GM18867 (cell line): ENCODE measurements around the gene LINC00237.

Experiments
- ATAC-seq: cut with Tn5 transposase; IDR thresholded peaks from one replicate; pipeline ENCODE4 v1.9.1; 2021; ENCODE audit warnings: mild to moderate bottlenecking, moderate library complexity; ENCODE audit not compliant: unreplicated experiment

Gene LINC00237

DNA sequence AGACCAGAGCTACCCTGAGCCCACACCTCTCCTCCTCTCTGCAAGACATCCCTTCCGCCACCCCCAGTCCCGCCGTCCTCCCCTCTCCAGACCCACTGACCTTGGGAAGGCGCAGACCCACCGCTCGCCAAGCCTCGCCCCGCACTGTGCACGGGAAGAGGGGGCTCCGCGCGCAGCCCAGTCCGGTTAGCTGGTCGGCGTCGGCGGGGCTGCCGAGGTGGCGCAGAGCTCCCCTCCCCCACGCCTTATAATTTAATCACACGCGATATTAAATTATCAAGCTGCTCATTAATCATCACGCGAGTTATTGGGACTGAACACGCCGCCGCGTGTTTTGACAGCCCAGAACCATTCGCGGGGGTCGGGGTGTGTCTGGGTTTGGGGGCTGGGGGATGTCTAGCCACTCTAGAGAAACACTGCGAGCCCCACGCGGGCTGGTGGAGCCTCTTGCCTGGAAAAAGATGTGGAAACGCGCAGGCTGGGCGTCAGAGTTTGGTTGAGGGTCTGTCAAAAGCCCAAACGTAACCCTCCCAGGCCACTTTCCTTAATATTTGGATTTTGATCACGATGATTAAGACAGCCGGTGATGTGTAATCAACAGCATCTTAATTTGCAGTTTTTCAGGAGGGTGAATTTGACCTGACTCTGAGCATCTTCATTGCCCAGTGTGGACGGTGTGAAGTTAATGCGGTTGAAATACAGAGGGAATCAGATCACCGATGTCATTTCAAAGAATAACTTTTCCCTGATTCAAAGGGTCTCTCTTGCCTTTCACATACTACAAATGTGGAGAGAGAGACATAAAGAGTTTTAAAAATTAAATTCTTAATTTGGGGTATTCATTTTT is at the start of gene LINC00237:
LINC00237 (minus strand) TSS at position 188 of the 847 bp plus-strand sequence.
- no peak for ATAC-seq

- no peak for ATAC-seq
These were observed 49.1 kb upstream of the LINC00237 start for GRCh38 chr20:21155268-21155667.

GRCh38 chr20:21154692-21155091 is 48.5 kb upstream of the LINC00237 start:
- no peak for ATAC-seq

DNA sequence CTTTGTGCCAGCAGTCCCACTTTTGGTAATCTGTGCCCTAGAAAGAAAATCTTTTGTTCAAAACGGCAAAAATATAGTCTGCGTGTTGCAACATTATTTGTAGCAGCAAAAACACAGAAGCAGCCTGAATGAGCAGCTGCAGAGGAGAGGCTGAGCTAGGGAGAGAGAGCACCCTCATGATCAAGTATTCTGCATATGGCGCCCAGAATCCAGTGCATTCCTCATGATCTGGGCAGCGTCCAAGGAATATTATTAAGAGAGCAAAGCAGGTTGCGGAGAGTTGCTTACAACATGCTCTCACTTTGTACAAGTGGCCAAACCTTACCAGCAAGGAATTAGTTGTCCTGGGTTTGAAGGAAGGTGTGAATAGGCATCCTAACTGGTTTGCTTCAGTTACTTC is 45.6 kb upstream of the LINC00237 start:
- ATAC-seq, result no peak

DNA sequence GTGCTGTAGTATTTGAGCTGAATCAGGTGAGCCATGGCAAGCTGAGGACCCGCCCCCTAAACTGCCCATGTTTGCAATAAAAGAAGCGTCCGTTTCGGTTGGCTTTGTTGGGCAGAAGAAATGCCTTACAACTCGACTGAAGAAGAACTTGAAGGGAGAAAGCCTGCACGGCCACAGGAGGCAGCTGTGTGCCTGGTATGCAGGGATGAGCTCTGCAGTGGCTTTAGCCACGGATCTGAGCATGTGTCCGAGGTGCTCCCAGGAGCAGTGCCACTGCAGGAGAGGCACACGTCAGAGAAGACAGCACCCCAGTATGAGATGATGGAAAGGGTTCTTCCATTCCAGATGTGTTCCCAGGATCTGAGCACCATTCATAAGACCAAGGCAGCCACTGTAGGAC is 43.2 kb upstream of the LINC00237 start:
- ATAC-seq, result no peak

- no peak for ATAC-seq
These were observed 41.4 kb upstream of the LINC00237 start for GRCh38 chr20:21147593-21147992.

DNA sequence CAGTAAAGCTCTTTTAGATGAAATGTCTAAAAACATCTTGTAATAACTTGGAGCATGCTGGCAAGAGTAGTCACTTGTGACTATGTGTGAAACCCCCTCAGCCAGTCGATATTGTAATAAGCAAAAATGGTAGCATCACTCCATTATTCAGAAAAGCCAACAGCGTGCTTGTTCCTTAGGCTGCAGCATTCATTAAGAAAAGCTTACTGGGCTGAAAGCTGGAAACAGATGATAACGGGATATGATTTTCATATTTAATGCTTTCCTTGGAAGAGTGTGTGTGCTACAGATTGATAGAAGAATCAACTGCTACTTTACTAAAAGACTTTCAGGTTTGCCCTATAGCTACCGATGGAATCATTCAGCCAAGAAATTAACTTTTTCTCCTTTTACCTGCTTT is 40.1 kb upstream of the LINC00237 start:
- ATAC-seq, result no peak

GRCh38 chr20:21145424-21145823 is 39.3 kb upstream of the LINC00237 start:
- no peak for ATAC-seq

- ATAC-seq, result no peak
These were observed 37.2 kb upstream of the LINC00237 start for GRCh38 chr20:21143194-21143890.

GRCh38 chr20:21141825-21142224 is 35.7 kb upstream of the LINC00237 start:
- ATAC-seq, result no peak

GRCh38 chr20:21139881-21140566 is 33.9 kb upstream of the LINC00237 start:
- no peak for ATAC-seq

DNA sequence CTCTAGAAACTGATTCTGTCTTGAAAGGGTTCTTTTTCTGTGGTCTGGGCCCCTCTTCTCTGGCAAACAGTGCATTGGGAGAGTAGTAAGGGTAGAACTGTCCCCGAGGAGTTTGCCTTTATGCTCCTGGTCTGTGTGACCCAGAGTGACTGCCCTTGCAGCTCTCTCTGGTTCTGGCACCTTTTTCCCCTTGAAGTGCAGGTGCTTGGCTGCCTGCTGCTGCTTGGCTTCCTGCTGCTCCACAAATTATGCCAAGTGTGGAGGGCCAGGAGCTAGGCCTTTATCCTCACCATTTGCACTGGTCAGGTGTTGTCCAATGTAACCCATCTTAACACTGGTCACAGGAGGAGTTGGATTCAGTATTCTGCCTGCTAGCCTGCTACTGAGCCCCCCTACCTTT is 30.9 kb upstream of the LINC00237 start:
- no peak for ATAC-seq

DNA sequence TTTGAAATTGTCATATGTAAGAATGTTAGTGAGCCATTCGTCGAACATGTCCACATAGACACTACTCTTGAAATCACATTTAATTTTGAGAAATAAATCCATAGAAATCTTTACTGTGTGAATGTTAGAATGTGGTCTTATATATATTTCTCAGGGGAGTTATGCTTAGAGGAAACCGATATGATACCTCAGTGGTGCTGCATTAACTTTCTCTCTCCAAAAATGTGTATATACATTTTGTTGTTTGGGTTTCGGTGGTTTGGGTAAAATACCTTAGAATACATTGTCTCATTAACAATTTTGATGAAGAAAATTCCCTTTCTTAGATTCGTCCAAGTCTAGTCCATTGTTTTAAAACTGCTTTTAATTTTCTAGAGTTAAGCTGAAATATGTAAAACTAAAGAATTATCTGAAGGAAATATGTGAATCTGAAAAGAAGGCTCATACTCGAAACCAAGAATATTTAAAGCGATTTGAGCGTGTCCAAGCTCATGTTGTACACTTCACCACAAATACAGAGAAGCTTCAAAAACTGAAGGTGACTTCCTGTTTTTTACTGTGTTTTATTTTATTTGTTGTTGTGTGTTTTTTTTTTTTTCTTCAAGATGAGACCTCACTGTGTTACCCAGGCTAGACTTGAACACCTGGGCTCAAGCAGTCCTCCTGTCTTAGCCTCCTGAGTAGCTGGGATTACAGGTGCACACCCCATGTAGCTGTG is 30.0 kb upstream of the LINC00237 start:
- no peak for ATAC-seq

DNA sequence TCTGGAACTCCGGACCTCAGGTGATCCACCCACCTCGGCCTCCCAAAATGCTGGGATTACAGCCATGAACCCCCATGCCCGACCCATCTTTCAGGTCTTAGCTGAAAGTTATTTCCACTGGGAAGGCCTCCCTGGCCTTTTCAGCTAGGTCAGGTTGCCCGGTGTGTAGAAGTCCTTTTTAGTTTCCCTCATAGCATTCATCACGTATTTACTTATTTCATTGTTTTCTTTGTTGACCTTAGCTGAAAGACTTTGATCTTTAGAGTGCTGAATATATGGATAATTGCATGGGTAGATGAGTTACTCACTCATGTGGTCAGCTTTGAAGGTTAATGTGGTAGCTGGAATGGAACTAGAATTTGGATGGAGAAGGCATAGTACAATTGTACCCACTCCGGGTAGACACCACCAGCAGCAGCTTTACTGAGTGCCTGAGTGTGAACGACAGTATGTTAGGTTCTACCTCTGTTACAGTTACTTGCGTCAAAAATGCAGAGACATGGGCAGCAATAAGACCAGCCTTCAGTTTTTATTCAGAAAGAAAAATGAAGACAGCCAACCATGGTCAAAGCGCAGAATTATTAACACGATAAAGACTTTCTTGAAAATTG is 28.8 kb upstream of the LINC00237 start:
- ATAC-seq, result no peak

DNA sequence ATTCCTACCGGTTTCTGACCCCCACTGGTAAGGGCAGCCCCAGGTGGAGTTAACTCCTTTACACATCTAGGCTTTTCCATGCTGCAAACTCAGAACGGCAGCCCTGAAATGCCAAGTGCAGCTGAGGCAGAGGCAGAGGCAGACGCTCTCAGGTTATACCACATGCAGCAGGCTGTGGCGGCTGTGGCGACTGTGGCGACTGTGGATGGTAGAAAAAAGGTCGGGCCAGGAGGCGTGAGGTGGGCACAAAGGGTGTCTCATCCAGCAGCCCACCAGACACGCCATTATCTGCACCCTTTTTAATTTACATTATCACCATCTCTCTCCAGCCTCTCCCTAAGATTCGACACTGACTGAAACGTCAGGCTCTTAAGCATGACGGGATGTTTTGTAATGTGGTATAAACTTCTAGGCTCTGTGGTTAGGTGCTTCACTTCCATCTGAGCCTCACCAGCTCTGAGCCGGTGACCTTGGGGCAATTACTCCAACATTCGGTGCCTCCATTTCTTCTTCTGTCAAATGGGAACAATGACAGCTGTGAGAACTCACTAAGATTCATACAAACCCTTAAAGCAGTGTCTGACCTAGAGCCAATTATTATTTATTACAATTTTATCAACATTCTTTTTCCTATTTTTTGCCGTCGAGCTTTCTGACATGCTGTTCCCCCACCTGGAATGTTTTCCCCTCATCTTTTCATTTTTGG is 27.9 kb upstream of the LINC00237 start:
- no peak for ATAC-seq

GRCh38 chr20:21133404-21133803 is 27.2 kb upstream of the LINC00237 start:
- no peak for ATAC-seq

- no peak for ATAC-seq
These were observed 23.7 kb upstream of the LINC00237 start for GRCh38 chr20:21129861-21130260.

DNA sequence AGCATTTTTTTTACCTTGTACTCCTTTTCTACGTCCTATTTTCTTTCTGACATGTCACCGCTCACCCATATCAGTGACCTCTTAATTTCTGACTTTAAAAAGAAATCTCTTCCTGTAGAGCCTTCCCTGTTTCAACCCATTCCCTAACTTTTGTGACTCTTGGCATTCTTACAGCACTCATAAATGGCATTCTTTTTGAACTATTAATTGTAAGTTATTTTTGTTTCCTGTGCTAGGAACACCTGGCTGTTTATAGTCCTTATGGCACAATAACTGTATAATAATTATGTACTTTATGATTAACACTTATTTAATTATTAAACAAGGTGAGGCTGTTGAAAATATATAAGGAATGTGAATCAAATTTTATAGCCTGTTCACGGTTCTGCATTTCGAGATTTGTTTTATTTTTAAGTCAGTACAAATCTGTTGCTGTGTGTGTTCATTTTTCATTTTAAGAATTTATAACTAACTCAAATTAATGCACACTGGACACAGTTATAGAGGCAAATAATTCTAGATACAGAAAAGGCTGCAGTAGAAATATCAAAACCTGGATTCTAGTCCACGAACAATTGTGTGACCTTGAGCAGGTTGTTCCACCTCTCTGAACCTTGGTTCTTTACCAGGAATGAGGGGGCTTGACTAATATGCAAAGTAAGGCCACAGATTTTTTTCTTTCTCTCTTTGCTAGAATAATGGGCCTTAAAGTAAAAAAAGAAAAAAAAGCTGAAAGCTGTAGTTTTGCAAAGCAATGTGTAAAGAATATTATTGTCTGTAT is 21.2 kb upstream of the LINC00237 start:
- no peak for ATAC-seq

DNA sequence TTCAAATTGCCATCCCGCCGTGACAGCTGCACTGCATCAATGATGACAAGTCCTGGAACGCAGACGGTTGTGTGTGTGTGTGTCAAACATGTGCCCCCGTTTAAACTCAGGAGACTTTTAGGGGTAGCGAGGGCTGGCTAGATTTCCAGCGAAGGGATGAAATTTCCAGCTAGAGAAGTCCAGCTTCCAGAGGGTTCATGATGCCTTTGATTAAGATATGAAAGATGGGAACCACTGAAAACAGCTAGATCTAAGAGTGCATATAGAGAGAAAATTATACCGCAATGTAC is 20.4 kb upstream of the LINC00237 start:
- no peak for ATAC-seq
